NK-92 (cell line): ENCODE data around the gene TMPRSS5.
"Not testable (repeated sequence)": the region's sequence is repeated elsewhere in the genome, so short reads cannot be mapped to it uniquely, and the experiment has no call there.

Source experiments
- DNase-seq: peaks from one replicate; lab custom pipeline; 2025; ENCODE audit not compliant: unreplicated experiment; lab: John Stamatoyannopoulos, UW

The TMPRSS5 gene

GRCh38 chr11:113705871-113706655 lies at the start of gene TMPRSS5:
TSS of gene TMPRSS5 (minus strand) at chr11:113706308. CDS start at chr11:113706224, 84 bp downstream.
- DNase-seq: no peak

- DNase-seq: no peak
Observed at GRCh38 chr11:113752932-113753331, 46.8 kb upstream of the TMPRSS5 start.

GRCh38 chr11:113736323-113736722 lies 30.2 kb upstream of the TMPRSS5 start:
- DNase-seq: no peak

GRCh38 chr11:113732092-113732491 lies 26.0 kb upstream of the TMPRSS5 start:
- no peak for DNase-seq

- no peak for DNase-seq
Observed at GRCh38 chr11:113730887-113731726, 25.0 kb upstream of the TMPRSS5 start.

GRCh38 chr11:113729456-113729855 lies 23.3 kb upstream of the TMPRSS5 start:
- no peak for DNase-seq

GRCh38 chr11:113728814-113729213 lies 22.7 kb upstream of the TMPRSS5 start:
- no peak for DNase-seq

GRCh38 chr11:113725913-113726312 lies 19.8 kb upstream of the TMPRSS5 start:
- DNase-seq: no peak

GRCh38 chr11:113725407-113725806 lies 19.3 kb upstream of the TMPRSS5 start:
- DNase-seq: no peak

- no peak for DNase-seq
Observed at GRCh38 chr11:113724778-113725177, 18.7 kb upstream of the TMPRSS5 start.

GRCh38 chr11:113723787-113724186 lies 17.7 kb upstream of the TMPRSS5 start:
- no peak for DNase-seq

- no peak for DNase-seq
Observed at GRCh38 chr11:113722934-113723333, 16.8 kb upstream of the TMPRSS5 start.

- no peak for DNase-seq
Observed at GRCh38 chr11:113722221-113722620, 16.1 kb upstream of the TMPRSS5 start.

GRCh38 chr11:113721462-113722066 lies 15.5 kb upstream of the TMPRSS5 start:
- DNase-seq: no peak

- DNase-seq: not testable (repeated sequence)
Observed at GRCh38 chr11:113720478-113720877, 14.4 kb upstream of the TMPRSS5 start.

GRCh38 chr11:113715882-113716625 lies 9.9 kb upstream of the TMPRSS5 start:
- no peak for DNase-seq

GRCh38 chr11:113715273-113715672 lies 9.2 kb upstream of the TMPRSS5 start:
- no peak for DNase-seq

GRCh38 chr11:113710989-113711388 lies 4.9 kb upstream of the TMPRSS5 start:
- no peak for DNase-seq

GRCh38 chr11:113703551-113703950 lies 2.6 kb downstream of the TMPRSS5 start:
- not testable (repeated sequence) for DNase-seq

- DNase-seq: no peak
Observed at GRCh38 chr11:113701491-113701890, 4.6 kb downstream of the TMPRSS5 start.

GRCh38 chr11:113698515-113698914 lies 7.6 kb downstream of the TMPRSS5 start:
- DNase-seq: no peak
